Esophagus muscularis mucosa (tissue), 4 donors: Measurements from ENCODE around the gene MARCHF4. TPM values are rescaled to one million over a fixed set of nuclear protein-coding genes. Genes with fewer than 3 reads are reported as not detected.

Source experiments
- DNase-seq: peaks from one replicate; pipeline ENCODE4 v3.0.0-alpha.2; 2017; ENCODE audit errors: extremely low spot score
- H3K27ac ChIP-seq, 4 donors: fragments of 200-600 bp; sonication (generic); replicated peaks in 1 of 4; 1 replicate in 3 of 4; 2 replicates in 1 of 4; pipeline ENCODE4 v1.5.1; 2016 to 2019; ENCODE audit warnings: mild to moderate bottlenecking in 1 of 4
- H3K27me3 ChIP-seq, 4 donors: fragments of 200-600 bp; sonication (generic); one replicate each; pipeline versions ENCODE4 v1.5.1 to v1.6.0; 2016 to 2019
- H3K36me3 ChIP-seq, 4 donors: fragments of 200-600 bp; sonication (generic); one replicate each; pipeline ENCODE4 v1.5.1; 2016 to 2019
- H3K4me1 ChIP-seq, 4 donors: fragments of 200-600 bp; sonication (generic); one replicate each; pipeline ENCODE4 v1.5.1; 2016 to 2019
- H3K4me3 ChIP-seq, 4 donors: fragments of 200-600 bp; sonication (generic); 1 replicate in 2 of 4; 2 replicates in 2 of 4; pipeline ENCODE4 v1.5.1; 2016 to 2019; ENCODE audit warnings: mild to moderate bottlenecking in 4 of 4, moderate library complexity in 1 of 4
- H3K9me3 ChIP-seq, 4 donors: fragments of 200-600 bp; sonication (generic); 1 replicate in 3 of 4; 2 replicates in 1 of 4; pipeline ENCODE4 v1.5.1; 2016 to 2019
- CTCF ChIP-seq, 3 experiments: fragments of 200-600 bp in 2 of 3; fragments of 450-650 bp in 1 of 3; sonication (generic) in 2 of 3; IDR thresholded peaks; one replicate each; pipeline ENCODE4 v1.5.1; 2017 to 2019; ENCODE audit warnings: antibody characterized with exemption in 3 of 3, mild to moderate bottlenecking in 2 of 3, moderate library complexity in 1 of 3
- EP300 ChIP-seq: sonication (generic); formaldehyde crosslinking; IDR thresholded peaks from one replicate; pipeline ENCODE4 v1.6.1; 2017; ENCODE audit warnings: antibody characterized with exemption
- POLR2A ChIP-seq: fragments of 450-650 bp; IDR thresholded peaks from one replicate; pipeline ENCODE4 v1.6.1; 2017; ENCODE audit warnings: antibody characterized with exemption, moderate library complexity, mild to moderate bottlenecking, low read depth
- POLR2AphosphoS5 ChIP-seq, 2 donors: sonication (generic); formaldehyde crosslinking; IDR thresholded peaks; one replicate each; pipeline ENCODE4 v1.6.1; 2017; ENCODE audit warnings: antibody characterized with exemption in 2 of 2
- WGBS: methylation state at CpG from one replicate; pipeline ENCODE4 v1.1.5; 2018; 5-methylcytosine and 5-hydroxymethylcytosine counted together
- intact Hi-C: fragments of 100-400 bp; cut with DNase I; formaldehyde crosslinking; loops from one replicate; pipeline ENCODE4 v1.15.1; 2023
- total RNA-seq, 4 donors: library from RNA; depleted of rRNA; stranded (reverse); fragments of >200 nt; gene quantifications; one replicate each; pipeline versions ENCODE4 v1.1.0 to v1.2.1, GENCODE V29; 2016

MARCHF4 gene
- total RNA-seq, 4 donors from 2014 or later, result not detected

GRCh38 chr2:216415541-216415940 is 43.3 kb upstream of the MARCHF4 start:
- no peak overlapping the region for H3K4me3 ChIP-seq
- DNase-seq, result no peak
- peaks cover 0 to 14% (median 10%) of the 10 kb centered on the region in 4 donors for H3K4me1 ChIP-seq
- 84% methylated on average over 3 of the region's 3 CpGs for WGBS
- H3K27me3 ChIP-seq, result no peaks in the 10 kb centered on the region
- intact Hi-C loops, result no loop called here
- peaks cover 16 to 53% (median 41%) of the 10 kb centered on the region in 4 donors for H3K36me3 ChIP-seq
- no peak overlapping the region for H3K27ac ChIP-seq
- TF ChIP-seq POLR2A (no peak), EP300 (no peak), POLR2AphosphoS5 (IDR thresholded peaks at IDR 0.05) (no peak), CTCF (IDR thresholded peaks at IDR 0.05) (no peak)
- H3K9me3 ChIP-seq, result no peaks in the 10 kb centered on the region

- no peak for DNase-seq
- Histone ChIP-seq H3K4me3 (no peak overlapping the region), H3K27ac (no peak overlapping the region), H3K36me3 (peaks cover 9 to 46% (median 35%) of the 10 kb centered on the region in 4 donors), H3K27me3 (no peaks in the 10 kb centered on the region), H3K9me3 (no peaks in the 10 kb centered on the region), H3K4me1 (peaks cover 0 to 14% (median 10%) of the 10 kb centered on the region in 4 donors)
- 93% methylated on average over 3 of the region's 3 CpGs for WGBS
- no peak for TF ChIP-seq POLR2AphosphoS5 (IDR thresholded peaks at IDR 0.05)
- TF ChIP-seq EP300, result no peak
- no peak for TF ChIP-seq POLR2A
- no peak for TF ChIP-seq CTCF (IDR thresholded peaks at IDR 0.05)
- intact Hi-C loops, result no loop called here
These were observed 42.6 kb upstream of the MARCHF4 start for GRCh38 chr2:216414772-216415319.

- H3K27ac ChIP-seq, result no peak overlapping the region
- no peak overlapping the region for H3K4me3 ChIP-seq
- H3K27me3 ChIP-seq, result no peaks in the 10 kb centered on the region
- TF ChIP-seq EP300 (no peak), POLR2A (no peak), POLR2AphosphoS5 (IDR thresholded peaks at IDR 0.05) (no peak), CTCF (IDR thresholded peaks at IDR 0.05) (no peak)
- intact Hi-C loops, result no loop called here
- no peaks in the 10 kb centered on the region for H3K9me3 ChIP-seq
- peaks cover 9 to 36% (median 31%) of the 10 kb centered on the region in 4 donors for H3K36me3 ChIP-seq
- WGBS, result 94% methylated on average over 5 of the region's 5 CpGs
- peaks cover 0 to 14% (median 10%) of the 10 kb centered on the region in 4 donors for H3K4me1 ChIP-seq
- DNase-seq, result no peak
These were observed 41.6 kb upstream of the MARCHF4 start for GRCh38 chr2:216413882-216414281.

GRCh38 chr2:216412022-216412999 is 40.0 kb upstream of the MARCHF4 start, which contains the start of gene SMARCAL1:
Gene SMARCAL1, plus strand, starts transcription at chr2:216412484. Its CDS starts 2,221 bp downstream, at chr2:216414705.
- TF ChIP-seq POLR2AphosphoS5 (IDR thresholded peaks at IDR 0.05) (peak; percentile 83 to 91), POLR2A (no peak), EP300 (no peak), CTCF (IDR thresholded peaks at IDR 0.05) (peak in 1 of 3 experiments; percentile 8)
- 18% methylated on average over 16 of the region's 56 CpGs for WGBS
- Histone ChIP-seq H3K4me3 (peak within 1 kb of the TSS; percentile 65 to 81 (median 77)), H3K4me1 (peaks cover 0 to 14% (median 10%) of the 10 kb centered on the region in 4 donors), H3K27ac (peak within 1 kb of the TSS; percentile 87 to 96 (median 92)), H3K36me3 (peaks cover 9 to 27% (median 23%) of the 10 kb centered on the region in 4 donors), H3K27me3 (peaks cover 0 to 8% (median 0%) of the 10 kb centered on the region in 4 donors), H3K9me3 (no peaks in the 10 kb centered on the region)
- intact Hi-C loops, result no loop called here
- peak; percentile 100 for DNase-seq
